ENCODE data around the gene GH1. TPM values are rescaled to one million over a fixed set of nuclear protein-coding genes. Genes with fewer than 3 reads are reported as not detected.

The GH1 gene
- total and polyA plus RNA-seq, 9 of the 15 experiments (the other 6 are each of a cell fraction or from before 2014, with no cell fraction given) = not detected

- peak; percentile 88 for TF ChIP-seq MGA (IDR thresholded peaks at IDR 0.05)
- TF ChIP-seq RHOXF2B (CRISPR knock-in tag; conservative IDR thresholded peaks at IDR 0.05) = no peak
- peak; percentile 65 for TF ChIP-seq CBFA2T2 (conservative IDR thresholded peaks at IDR 0.05)
- no peak for TF ChIP-seq SRF (CRISPR knock-in tag; IDR thresholded peaks at IDR 0.05)
- TF ChIP-seq NFIX (CRISPR knock-in tag; IDR thresholded peaks at IDR 0.05; ENCODE audit: low read depth) = no peak
- no peak for TF ChIP-seq ZNF717 (CRISPR knock-in tag; IDR thresholded peaks at IDR 0.05)
- no peak for TF ChIP-seq SREBF2 (CRISPR knock-in tag; IDR thresholded peaks at IDR 0.05)
- TF ChIP-seq GABPB1 (CRISPR knock-in tag; IDR thresholded peaks at IDR 0.05) = no peak
- TF ChIP-seq JUN (IDR thresholded peaks at IDR 0.05; ENCODE audit: borderline replicate concordance, low read depth, low read length) = 0 out of 2 replicates have a peak, but pooled peaks have one; percentile 18
- no peak for TF ChIP-seq JUN (CRISPR knock-in tag; IDR thresholded peaks at IDR 0.05; ENCODE audit: borderline replicate concordance)
- no peak for TF ChIP-seq AFF4 (CRISPR knock-in tag; IDR thresholded peaks at IDR 0.05)
These were observed 49.3 kb upstream of the GH1 start (continued) for GRCh38 chr17:63967953-63968352.

Measured in K562 (cell line).